A172 (cell line): ENCODE data around the gene SLC6A7. TPM values are rescaled to one million over a fixed set of nuclear protein-coding genes. Genes with fewer than 3 reads are reported as not detected.

Experiments used
- DNase-seq: peaks from one replicate; pipeline ENCODE4 v3.0.0-alpha.2; 2015; ENCODE audit warnings: low spot score
- total RNA-seq: library from RNA; depleted of rRNA; stranded (reverse); fragments of >200 nt; shearing (Covaris generic); gene quantifications from 2 replicates; pipeline ENCODE4 v1.2.3, GENCODE V29; 2014; rRNA removed

The SLC6A7 gene
- total RNA-seq = not detected in 2 replicates

DNA sequence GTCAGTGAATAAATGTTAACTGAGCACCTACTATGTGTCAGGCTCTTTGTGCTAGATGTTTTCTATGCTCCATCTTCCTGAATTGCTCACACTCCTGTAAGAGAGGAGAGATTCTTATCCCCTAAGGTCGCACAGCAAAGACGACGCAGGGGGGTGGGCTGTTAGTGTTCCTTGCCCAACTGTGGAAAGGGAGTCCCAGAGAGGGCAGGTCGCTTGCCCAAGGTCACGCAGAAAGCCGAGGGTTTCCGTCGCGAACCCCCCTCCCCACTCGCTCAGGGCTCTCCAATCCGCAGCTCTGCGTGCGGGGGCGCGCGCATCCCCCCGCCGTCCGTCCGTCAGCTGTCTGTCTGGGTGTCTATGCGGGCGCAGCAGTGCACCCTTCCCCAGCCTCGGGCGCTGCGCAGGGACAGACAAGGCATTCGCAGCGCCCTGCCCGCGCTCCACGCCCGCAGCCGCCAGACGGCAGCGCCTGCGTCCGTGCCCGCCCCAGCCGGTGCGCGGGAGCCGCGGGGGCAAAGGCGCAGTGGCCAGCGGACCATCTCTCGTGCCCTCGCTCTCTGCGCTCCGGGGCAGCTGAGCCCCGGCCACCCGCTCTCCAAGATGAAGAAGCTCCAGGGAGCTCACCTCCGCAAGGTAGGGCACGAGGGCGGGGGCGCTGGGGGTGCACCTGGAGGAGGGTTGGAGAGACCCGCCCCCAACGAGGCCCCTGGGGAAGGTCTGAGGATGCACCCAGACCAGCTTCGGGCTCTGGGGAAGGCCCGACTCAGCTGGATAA is at the start of gene SLC6A7:
TSS of gene SLC6A7 (plus strand) at position 335 of the 775 bp plus-strand sequence. CDS start at position 601, 266 bp downstream.
- no peak for DNase-seq

DNA sequence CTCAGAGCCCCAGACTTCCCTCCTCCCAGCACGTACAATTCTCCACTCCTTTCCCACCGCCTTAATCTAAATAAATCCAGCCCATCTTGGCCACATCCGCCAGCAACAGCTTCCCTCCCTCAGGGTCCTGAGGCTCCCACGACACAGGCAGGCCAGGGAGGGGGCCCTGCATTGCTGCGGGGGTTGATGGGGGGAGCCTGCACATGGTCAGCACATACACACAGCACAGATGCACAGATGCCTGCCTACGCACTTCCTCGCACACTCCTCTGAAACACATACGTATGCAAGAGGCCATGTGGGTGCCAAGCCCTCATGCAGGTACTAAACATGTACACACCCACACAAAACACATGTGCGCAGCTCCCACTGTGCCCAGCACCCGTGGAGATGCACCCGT is 49.0 kb upstream of the SLC6A7 start:
- DNase-seq = no peak

DNA sequence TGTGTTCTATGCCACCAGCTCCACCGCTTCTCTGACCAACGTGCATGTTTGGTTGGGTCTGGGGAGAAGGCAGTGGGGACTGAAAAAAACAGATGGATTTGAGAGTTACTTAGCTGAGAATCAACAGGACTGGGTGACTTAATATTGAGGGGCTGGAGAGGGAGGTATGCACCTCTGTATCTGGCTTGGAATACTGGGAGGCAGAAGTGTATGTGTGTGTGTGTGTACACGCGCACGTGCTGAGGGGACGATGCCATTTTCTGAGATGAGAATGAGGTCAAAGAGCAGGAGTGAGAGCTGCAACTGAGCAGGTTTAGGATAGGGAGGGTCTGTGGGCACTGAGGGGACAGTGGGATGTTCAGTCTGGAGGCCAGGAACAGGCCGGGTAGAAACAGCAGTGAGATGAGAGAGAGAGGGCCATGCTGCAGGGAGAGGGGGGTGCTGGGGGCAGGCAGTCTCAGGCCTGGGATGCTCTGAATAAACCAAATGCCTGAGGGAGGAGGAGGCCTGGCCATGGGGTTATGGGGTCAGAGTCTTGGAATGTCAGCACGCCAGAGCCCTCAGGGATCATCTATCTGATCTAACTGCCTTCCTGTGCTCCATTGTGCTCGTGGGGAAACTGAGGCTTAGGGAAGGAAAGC is 48.2 kb upstream of the SLC6A7 start:
- DNase-seq = peak; percentile 70

DNA sequence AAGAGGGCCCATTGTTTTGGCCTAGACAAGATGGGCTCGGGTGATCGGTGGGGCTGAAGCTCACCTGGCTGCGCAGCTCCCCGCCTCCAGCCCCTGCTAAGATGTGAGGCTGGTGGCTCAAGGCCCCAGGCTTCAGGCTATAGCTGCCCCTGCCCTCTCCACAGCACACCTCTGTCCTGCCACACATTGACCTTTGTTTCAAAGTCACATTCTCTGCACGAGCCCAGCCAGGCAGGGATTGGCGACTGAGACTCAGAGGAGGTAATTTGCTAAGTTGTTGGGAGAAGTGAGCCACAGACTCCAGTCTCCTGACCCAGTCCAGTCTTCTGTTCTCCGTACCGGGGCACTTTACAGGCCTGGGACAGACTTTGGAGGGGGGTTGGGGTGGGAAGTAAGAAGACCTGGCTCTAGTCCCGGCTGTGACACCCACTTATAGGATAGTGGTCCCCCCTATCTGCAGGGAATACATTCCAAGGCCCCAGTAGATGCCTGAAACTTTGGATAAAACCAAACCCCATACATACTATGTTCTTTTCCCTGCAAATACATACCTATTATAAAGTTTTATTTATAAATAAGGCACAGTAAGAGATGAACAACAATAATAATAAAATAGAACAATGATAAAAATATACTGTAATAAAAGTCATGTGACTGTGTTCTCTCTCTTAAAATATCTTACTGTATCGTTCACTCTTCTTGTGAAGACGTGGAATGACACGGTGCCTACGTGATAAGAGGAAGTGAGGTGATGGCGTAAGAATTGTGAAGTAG is 47.5 kb upstream of the SLC6A7 start:
- DNase-seq = no peak

DNA sequence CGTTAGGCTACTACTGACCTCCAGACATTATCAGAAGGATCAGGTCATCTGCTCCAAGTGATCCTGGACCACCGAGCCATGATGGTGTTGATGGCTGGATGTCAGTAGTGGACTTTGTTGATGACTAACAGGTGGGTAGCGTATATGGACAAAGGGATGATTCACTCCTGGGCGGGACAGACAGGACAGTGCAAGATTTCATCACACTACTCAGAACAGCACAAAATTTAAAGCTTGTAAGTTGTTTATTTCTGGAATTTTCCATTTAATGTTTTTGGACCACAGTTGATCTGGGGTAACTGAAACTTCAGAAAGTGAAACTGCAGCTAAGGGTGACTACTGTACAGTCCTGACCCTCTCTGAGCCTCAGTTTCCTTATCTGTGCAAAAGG is 46.9 kb upstream of the SLC6A7 start:
- DNase-seq = peak; percentile 96

DNA sequence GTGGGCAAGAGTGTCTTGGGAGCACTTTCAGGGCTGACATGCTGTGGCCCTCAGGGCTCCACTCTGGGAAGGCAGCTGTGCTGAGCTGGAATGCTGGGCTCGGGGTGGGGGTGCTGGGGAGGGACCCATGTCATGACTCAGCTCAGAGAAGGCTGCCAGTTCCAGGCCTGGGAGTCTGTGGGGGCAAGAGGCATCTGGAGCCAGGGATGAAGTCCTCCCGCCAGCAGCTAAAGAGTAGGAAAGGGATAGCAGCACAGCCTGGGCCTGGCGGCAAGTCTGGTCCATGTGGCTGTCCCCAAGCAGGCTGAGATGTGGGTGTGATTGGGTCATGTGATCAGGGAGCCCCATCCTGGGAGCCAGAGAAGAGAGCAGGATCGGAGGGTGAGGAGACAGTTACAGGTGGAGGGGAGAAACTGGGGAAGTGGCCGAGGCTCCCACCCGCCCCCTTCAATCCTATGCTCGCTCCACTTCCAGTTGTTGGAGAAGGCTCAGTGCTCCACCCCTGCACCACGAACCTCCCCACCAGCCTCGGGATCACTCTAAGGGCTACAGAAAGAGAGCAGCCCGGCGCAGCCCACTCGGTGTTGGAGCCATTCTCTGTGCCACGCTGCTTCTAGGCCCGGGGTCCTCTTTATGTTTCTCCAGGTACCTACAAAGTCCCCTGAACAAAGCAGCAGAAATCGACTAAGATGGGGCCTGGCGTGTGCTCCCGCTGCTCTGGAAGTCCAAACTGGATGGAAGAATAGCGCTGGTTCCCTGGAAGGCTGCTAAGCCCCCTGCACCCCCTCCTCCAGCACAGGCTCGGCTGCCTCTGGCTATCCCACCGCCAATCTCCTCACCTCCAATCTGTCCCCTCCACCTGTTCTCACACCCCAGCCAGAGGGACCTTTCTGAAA is 46.3 kb upstream of the SLC6A7 start:
- DNase-seq = peak; percentile 95

DNA sequence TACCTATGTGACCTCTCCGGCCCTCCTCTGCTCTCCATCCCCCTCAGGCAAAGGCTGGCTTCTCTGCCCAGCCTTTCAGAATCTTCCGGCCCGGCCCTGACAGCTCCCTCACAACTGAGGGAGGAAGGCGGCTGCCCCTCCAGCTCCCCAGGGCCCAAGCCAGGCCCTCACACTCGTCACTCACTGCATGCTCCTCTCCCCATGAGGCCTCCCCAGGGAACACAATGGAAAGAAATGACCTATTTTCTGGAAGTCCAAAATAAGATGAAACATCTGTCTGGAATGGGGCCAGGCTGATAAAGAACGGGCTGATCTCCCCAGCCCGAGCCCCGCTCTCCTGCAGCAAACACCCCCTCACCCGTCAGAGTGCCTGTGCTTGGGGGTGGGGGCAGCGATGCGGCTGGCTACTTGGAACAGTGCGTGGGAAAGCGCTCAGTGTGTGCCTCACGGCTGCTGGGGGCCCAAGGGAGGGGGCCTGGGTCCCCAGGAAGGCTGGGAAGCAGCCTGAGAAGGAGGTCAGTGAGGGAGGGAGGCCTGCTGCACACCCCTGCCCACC is 45.5 kb upstream of the SLC6A7 start:
- DNase-seq = peak; percentile 71

DNA sequence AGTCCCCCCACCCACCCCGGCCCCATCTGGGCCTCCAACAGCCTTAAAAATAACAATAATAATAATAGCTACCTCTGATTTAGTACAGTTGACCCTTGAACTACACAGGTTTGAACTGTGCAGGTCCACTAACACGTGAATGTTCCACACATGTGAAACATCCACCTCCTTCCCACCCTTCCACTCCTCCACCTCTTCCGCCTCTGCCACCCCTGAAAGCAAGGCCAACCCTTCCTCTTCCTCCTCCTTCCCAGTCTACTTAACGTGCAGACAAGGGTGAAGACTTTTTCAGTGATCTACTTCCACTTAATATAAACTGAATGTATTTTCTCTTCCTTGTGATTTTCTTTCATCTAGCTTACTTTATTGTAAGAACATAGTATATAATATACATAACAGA is 45.0 kb upstream of the SLC6A7 start:
- no peak for DNase-seq

DNA sequence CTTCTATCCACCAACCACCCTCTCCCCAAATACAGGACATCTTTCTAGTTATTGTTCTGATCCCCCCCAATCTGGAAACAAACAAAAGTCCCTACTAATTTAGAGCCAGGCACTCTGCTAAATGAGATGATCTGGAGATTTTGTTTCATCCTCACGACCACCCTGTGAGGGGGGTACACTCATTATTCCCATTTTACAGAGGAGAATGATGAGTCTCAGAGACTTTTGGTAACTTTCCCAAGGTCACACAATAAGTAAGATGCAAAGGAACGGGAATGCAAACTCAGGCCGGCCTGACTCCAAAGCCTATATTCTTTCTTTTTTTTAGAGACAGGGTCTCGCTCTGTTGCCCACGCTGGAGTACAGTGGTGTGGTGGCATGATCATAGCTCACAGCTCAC is 43.6 kb upstream of the SLC6A7 start:
- DNase-seq = no peak

DNA sequence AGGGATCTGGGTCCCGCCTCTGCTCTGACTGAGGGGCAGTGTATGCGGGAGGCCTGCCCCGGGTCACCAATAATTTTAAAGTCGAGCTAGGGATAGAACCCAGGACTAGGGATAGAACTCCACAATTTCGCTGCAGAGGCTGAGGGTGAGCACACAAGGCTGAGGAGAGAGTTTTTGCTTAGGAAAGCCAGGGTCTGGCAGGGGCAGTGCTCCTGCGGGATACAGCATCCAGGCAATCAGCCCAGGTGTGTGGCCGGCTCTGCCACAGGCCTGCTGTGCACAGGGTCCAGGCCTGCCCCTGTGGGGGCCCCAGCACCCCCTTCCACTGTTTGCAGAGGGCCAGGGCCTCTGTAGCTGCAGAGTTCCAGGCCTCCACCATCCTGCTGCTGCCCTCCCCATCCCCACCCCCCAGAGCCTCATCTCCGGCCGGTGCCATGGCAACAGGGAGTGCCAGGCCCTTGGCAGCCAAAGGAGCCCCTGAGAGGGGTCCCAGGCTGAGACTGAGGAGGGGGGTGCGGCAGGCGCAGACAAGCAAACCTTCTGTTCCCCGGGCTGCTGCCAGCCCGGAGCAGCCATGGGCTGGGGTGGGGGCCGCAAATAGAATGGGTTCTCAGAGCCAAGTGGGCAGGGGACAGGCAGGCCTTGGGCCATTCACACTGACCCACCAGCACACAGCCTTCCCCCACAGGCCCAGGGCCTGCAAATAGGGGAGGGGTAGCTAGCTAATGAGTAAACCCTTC is 42.8 kb upstream of the SLC6A7 start:
- DNase-seq = no peak

DNA sequence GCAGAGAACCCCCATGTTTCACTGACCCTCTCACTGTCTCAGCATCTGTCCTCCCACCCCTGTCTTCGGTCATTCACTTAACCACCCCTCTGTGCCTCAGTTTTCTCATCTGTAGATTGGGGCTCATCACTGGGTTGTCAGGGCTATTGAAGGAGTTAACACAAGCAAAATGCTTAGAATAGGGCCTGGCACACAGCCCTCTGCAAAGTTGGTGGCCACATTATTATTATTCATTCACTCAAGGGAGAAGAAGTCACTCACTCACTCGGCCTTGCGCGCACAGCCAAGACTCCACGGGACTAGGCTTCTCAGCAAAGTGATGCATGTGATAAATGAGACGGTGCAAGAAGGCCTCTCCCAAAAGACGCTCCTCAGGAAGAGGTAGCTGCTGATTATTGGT is 42.2 kb upstream of the SLC6A7 start:
- DNase-seq = no peak

DNA sequence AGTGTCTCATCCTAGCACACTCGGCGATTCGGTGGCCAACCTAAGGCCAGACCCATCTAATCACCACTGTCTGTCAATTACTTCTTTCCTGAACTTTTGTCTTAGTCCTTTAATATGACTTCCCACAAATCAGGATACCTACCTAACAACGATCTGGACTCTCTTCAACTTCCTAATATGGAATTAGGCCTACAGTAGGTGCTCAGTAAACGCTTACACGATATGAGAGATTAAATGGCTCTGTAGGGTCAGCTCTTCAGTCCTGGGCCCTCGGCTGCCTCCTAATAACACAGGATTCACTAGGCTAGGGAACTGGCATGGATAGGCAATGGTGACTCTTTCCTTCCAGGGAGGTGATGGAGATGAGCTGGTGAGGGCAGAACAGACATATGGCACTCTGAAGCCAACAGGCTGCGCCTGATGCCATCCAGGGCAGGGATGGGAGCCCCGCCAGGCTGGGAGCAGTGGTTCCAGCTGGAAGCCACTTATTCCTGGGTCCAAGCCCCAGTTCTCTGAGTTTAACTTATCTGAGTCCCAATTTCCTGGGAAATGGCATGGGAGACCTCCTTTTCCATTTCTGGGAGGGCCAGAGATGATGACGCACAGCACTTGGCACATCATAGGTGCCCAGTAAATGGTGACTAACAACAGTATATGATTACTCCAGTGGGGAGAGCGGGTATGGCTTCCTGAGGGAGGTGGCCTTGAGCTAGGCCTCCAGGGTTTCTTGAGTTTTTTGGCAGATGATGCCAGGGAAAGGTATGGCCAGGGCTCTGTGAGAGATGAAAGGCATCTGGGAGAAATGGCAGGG is 41.5 kb upstream of the SLC6A7 start:
- DNase-seq = no peak

DNA sequence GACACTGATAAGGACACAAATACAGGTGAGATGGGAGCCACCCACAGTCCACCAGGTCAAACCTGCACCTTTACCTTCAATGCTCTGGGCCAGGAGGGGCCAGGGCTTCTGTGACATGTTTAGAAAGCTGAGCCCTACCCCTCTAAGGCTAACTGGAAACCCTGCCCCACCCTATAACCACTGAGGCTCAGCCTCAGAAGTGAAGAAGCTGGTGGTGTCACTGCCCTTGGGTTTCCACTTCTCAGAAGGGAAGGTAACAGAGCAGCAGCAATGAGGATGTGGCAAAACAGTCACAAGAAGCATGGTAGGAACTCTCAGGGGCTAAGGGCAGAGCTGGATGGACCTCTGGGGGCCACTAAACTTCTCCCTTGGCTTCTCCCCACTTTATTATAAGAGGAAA is 40.2 kb upstream of the SLC6A7 start:
- DNase-seq = no peak

DNA sequence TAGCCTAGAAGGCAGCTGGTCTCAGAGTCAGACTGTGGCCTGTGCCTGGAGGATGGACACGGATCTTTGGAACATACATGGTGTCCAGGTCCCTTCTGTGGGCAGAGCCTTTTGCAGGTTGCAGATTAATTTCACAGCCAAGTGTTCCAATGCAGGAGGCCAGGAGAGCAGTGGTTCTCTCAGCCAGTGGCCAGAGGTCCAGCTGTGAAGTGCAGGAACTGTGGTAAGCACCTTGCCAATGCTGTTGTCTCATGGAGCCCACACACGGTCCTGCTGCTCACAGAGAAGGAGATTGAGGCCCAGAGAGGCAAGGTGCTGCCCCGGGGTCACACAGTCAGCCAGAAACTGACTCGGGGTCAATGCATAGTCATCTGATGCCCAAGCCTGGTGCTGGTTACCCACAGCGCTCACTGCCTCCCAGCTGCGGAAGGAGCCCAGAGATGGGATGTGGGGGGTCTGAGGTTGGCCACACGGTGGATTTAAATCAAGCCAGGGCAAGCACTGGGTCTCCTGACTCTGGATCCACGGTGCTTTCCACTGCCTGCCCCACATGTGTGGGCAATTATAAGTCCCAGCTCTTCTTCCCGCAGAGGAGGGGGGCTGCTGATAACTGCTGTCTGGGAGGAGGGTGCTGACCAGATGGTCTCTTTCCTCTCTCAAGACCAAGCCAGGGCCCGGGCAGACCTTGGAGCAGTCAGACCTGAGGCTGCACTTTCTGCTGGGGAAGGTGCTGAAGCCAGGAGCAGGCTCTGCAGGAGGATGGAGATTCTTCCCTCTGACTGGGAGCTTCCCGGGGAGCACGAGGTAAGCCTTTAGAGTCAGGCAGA is 37.0 kb upstream of the SLC6A7 start:
- no peak for DNase-seq

DNA sequence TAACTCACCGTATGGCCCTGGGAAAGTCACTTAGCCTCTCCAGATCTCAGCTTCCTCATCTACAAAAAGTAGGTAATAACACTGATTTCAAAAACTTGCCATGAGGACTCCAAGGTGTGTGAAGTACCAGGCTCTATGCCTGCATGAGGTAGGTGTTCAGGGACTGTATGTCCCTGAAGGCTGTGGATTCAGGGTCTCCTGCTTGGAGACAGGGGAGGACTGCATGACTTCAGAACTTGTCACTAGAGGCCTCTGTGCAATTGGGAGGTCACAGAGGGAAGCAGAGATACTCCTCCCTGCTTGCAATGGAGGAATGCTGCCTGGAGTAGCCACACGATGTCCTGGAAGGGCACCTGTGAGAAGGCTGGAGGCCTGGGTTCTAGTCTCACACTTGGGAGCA is 36.4 kb upstream of the SLC6A7 start:
- DNase-seq = no peak

DNA sequence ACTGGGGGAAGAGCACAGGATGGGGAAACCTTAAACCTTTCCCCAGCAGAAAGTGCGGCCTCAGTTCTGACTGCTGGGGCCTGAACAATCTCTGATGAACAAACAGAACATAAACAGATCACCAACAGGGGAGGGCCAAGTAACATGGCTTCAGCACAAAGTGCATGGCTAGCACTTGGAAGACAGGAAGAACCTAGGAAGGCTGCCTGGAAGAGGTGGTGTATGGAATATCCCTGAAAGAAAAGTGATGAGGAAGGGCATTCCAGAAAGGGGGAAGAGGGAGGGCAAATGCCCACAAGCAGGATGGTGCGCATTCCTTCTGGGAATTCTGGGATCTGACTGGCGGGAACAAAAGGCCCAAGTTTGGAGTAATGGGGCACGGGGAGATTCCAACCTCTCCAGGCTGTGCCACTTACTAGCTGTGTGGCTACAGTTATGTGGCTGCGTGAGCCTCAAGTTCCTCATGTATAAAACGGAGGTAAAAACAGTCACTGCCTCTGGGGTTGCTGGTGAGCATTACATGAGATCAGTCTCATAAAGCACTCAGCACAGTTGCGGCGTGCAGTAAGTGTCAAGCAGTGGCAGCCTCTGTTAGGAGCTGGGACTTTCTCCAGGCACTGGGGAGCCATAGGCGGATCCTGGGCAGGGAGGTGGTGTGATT is 35.8 kb upstream of the SLC6A7 start:
- peak; percentile 80 for DNase-seq

DNA sequence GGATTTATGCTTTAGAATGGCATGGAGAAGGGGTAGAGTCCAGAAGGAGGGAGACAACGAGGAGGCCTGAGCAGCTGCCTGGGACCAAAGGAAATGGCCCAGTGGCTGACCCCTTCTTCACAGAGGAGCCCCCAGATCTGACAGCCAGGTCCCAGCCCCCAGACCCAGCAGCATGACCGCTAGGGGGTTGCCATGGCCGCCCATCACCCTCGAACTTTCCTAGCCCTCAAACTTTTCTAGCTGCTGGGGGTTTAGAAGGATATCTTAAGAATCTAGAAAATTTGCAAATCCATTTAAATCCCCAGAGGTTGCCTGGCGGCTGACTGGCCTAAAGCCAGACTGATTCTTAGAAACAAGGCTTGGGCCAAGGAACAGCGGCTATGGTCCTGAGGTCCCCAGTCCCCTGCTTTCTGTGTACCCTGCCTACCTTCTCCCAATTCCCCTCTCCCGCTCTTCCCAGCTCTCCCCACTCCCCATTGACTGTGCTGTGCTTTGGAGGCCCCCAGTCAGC is 35.2 kb upstream of the SLC6A7 start:
- no peak for DNase-seq
